ENCODE data around the gene PDRG1. TPM values are rescaled to one million over a fixed set of nuclear protein-coding genes. Genes with fewer than 3 reads are reported as not detected.

The PDRG1 gene
- polyA plus RNA-seq, 1 donor from 2014 or later, result 50.6 TPM

- no peaks in the 10 kb centered on the region for H3F3A ChIP-seq (ENCODE audit: insufficient read depth, low read length, poor library complexity, severe bottlenecking)
- no peaks in the 10 kb centered on the region for H3K9me3 ChIP-seq (ENCODE audit: low read length)
- H3K9ac ChIP-seq (ENCODE audit: low read length), result no peak overlapping the region
- no peak overlapping the region for H2AFZ ChIP-seq (ENCODE audit: low read depth, low read length)
- no peaks in the 10 kb centered on the region for H3K27me3 ChIP-seq (ENCODE audit: insufficient read depth, low read depth, low read length)
- peaks cover 3% of the 10 kb centered on the region for H4K20me1 ChIP-seq (ENCODE audit: insufficient read depth)
- H3K9me2 ChIP-seq (ENCODE audit: insufficient read depth, low read length), result no peaks in the 10 kb centered on the region
- H3K27ac ChIP-seq (ENCODE audit: low read length), result no peak overlapping the region
- H3K4me3 ChIP-seq (ENCODE audit: low read length), result no peak overlapping the region
- peaks cover 30% of the 10 kb centered on the region for H3K79me2 ChIP-seq (replicated peaks; ENCODE audit: insufficient read depth, low read length)
- H3K36me3 ChIP-seq (ENCODE audit: insufficient read depth, low read length), result no peaks in the 10 kb centered on the region
- TF ChIP-seq RAD21 (conservative IDR thresholded peaks at IDR 0.05), result no peak
- no peak for TF ChIP-seq TAF1 (IDR thresholded peaks at IDR 0.05; ENCODE audit: low read depth)
- no peak for TF ChIP-seq SMC3 (conservative IDR thresholded peaks at IDR 0.05; ENCODE audit: poor library complexity)
- no peak for TF ChIP-seq EP300 (conservative IDR thresholded peaks at IDR 0.05; ENCODE audit: poor library complexity, severe bottlenecking)
- no peak for TF ChIP-seq CTCF (IDR thresholded peaks at IDR 0.05; ENCODE audit: poor library complexity, severe bottlenecking)
- TF ChIP-seq REST (IDR thresholded peaks at IDR 0.05; ENCODE audit: borderline replicate concordance), result no peak
- TF ChIP-seq MXI1 (conservative IDR thresholded peaks at IDR 0.05; ENCODE audit: poor library complexity, severe bottlenecking), result no peak
- no peak overlapping the region for H3K4me2 ChIP-seq (ENCODE audit: low read length)
These were observed 24.0 kb upstream of the PDRG1 start for GRCh38 chr20:31975874-31976273.

GRCh38 chr20:31974951-31975487 lies 23.2 kb upstream of the PDRG1 start:
- Histone ChIP-seq H3K27me3 (ENCODE audit: insufficient read depth, low read depth, low read length) (no peaks in the 10 kb centered on the region), H3K27ac (ENCODE audit: low read length) (no peak overlapping the region), H3K9ac (ENCODE audit: low read length) (peak overlapping the region; percentile 29), H3K9me2 (ENCODE audit: insufficient read depth, low read length) (no peaks in the 10 kb centered on the region), H4K20me1 (ENCODE audit: insufficient read depth) (peaks cover 3% of the 10 kb centered on the region), H3K9me3 (ENCODE audit: low read length) (no peaks in the 10 kb centered on the region), H3K36me3 (ENCODE audit: insufficient read depth, low read length) (no peaks in the 10 kb centered on the region), H3F3A (ENCODE audit: insufficient read depth, low read length, poor library complexity, severe bottlenecking) (no peaks in the 10 kb centered on the region), H3K79me2 (replicated peaks; ENCODE audit: insufficient read depth, low read length) (peaks cover 39% of the 10 kb centered on the region), H2AFZ (ENCODE audit: low read depth, low read length) (no peak overlapping the region), H3K4me2 (ENCODE audit: low read length) (peak overlapping the region; percentile 1), H3K4me3 (ENCODE audit: low read length) (peak overlapping the region; percentile 53)
- TF ChIP-seq POLR2AphosphoS5 (IDR thresholded peaks at IDR 0.05) (no peak), RAD21 (conservative IDR thresholded peaks at IDR 0.05) (no peak), SMC3 (conservative IDR thresholded peaks at IDR 0.05; ENCODE audit: poor library complexity) (no peak), EP300 (conservative IDR thresholded peaks at IDR 0.05; ENCODE audit: poor library complexity, severe bottlenecking) (no peak), CTCF (IDR thresholded peaks at IDR 0.05; ENCODE audit: poor library complexity, severe bottlenecking) (no peak), MXI1 (conservative IDR thresholded peaks at IDR 0.05; ENCODE audit: poor library complexity, severe bottlenecking) (no peak), REST (IDR thresholded peaks at IDR 0.05; ENCODE audit: borderline replicate concordance) (no peak), TAF1 (IDR thresholded peaks at IDR 0.05; ENCODE audit: low read depth) (no peak), EZH2 (IDR thresholded peaks at IDR 0.05; ENCODE audit: borderline replicate concordance, insufficient read depth, low read length, poor library complexity, severe bottlenecking) (no peak)
